GM23338 (cell line): ENCODE results near the gene NDST1. TPM values are rescaled to one million over a fixed set of nuclear protein-coding genes. Genes with fewer than 3 reads are reported as not detected.

Source experiments
- ATAC-seq: fragments of 200-7000 bp; cut with Tn5 transposase; 3 replicates; pipeline ENCODE4 v1.9.1; 2020
- DNase-seq: peaks from one replicate; pipeline ENCODE4 v3.0.0-alpha.2; 2015; ENCODE audit warnings: low spot score
- H2AFZ ChIP-seq: fragments of 200-600 bp; sonication (generic); 2 replicates; pipeline ENCODE4 v1.8.0; 2016; ENCODE audit warnings: antibody characterized with exemption, mild to moderate bottlenecking, moderate library complexity
- H3F3A ChIP-seq: fragments of 200-600 bp; sonication (generic); replicated peaks from 2 replicates; pipeline ENCODE4 v1.8.0; 2017; ENCODE audit warnings: antibody characterized with exemption, mixed run types, low read depth
- H3K27ac ChIP-seq: fragments of 200-600 bp; sonication (generic); 2 replicates; pipeline ENCODE4 v1.6.1; 2016; ENCODE audit warnings: low read depth
- H3K27me3 ChIP-seq: fragments of 200-600 bp; sonication (generic); 2 replicates; pipeline ENCODE4 v1.8.0; 2016; ENCODE audit warnings: mild to moderate bottlenecking, mixed run types, moderate library complexity; ENCODE audit not compliant: insufficient read depth
- H3K36me3 ChIP-seq: fragments of 200-600 bp; sonication (generic); 2 replicates; pipeline ENCODE4 v1.8.0; 2016; ENCODE audit warnings: mild to moderate bottlenecking; ENCODE audit not compliant: insufficient read depth
- H3K4me1 ChIP-seq: fragments of 200-600 bp; sonication (generic); 2 replicates; pipeline ENCODE4 v1.8.0; 2016; ENCODE audit warnings: mild to moderate bottlenecking, moderate library complexity; ENCODE audit not compliant: insufficient read depth
- H3K4me2 ChIP-seq: fragments of 200-600 bp; sonication (generic); 2 replicates; pipeline ENCODE4 v1.7.1; 2017; ENCODE audit warnings: mixed run types
- H3K4me3 ChIP-seq: fragments of 200-600 bp; sonication (generic); 2 replicates; pipeline ENCODE4 v1.6.1; 2016; ENCODE audit warnings: mixed run types
- H3K79me2 ChIP-seq: fragments of 200-600 bp; sonication (generic); replicated peaks from 2 replicates; pipeline ENCODE4 v1.8.0; 2017; ENCODE audit warnings: mild to moderate bottlenecking; ENCODE audit not compliant: insufficient read depth
- H3K9me2 ChIP-seq: fragments of 200-600 bp; sonication (generic); 2 replicates; pipeline ENCODE4 v1.8.0; 2017; ENCODE audit not compliant: insufficient read depth
- H4K20me1 ChIP-seq: fragments of 200-600 bp; sonication (generic); replicated peaks from 2 replicates; pipeline ENCODE4 v1.8.0; 2017; ENCODE audit warnings: mild to moderate bottlenecking; ENCODE audit not compliant: insufficient read depth
- H3K27ac Mint-ChIP-seq: 2 replicates; pipeline ENCODE4 v1.8.0; 2020; ENCODE audit warnings: inconsistent platforms, mild to moderate bottlenecking, moderate library complexity, mixed read lengths
- H3K27me3 Mint-ChIP-seq: 3 replicates; pipeline ENCODE4 v1.8.0; 2022; ENCODE audit warnings: low read depth, mild to moderate bottlenecking, moderate library complexity, mixed read lengths, inconsistent platforms; ENCODE audit not compliant: insufficient read depth, poor library complexity
- H3K36me3 Mint-ChIP-seq: 3 replicates; pipeline ENCODE4 v1.8.0; 2021; ENCODE audit warnings: low read depth, mild to moderate bottlenecking, inconsistent platforms, moderate library complexity, mixed read lengths
- H3K4me1 Mint-ChIP-seq: 3 replicates; pipeline ENCODE4 v1.8.0; 2020; ENCODE audit warnings: mild to moderate bottlenecking, inconsistent platforms, mixed read lengths
- H3K4me3 Mint-ChIP-seq: 3 replicates; pipeline ENCODE4 v1.8.0; 2021; ENCODE audit warnings: moderate library complexity, mild to moderate bottlenecking, inconsistent platforms, mixed read lengths
- H3K9me3 Mint-ChIP-seq: 3 replicates; pipeline ENCODE4 v1.8.0; 2020; ENCODE audit warnings: moderate library complexity, mild to moderate bottlenecking, inconsistent platforms, mixed read lengths
- CREB1 ChIP-seq: fragments of 250-450 bp; sonication (Bioruptor Pico); IDR thresholded peaks from 2 replicates; pipeline ENCODE4 v1.5.0; 2020; ENCODE audit warnings: low read depth, mild to moderate bottlenecking, moderate library complexity
- CTCF ChIP-seq, 2 experiments: fragments of 200-600 bp in 1 of 2; sonication (generic) in 1 of 2; conservative IDR thresholded peaks; 2 replicates each; pipeline versions ENCODE4 v1.5.1 to v1.6.1; 2016 to 2017; ENCODE audit warnings: antibody characterized with exemption in 2 of 2, low read depth in 2 of 2, mild to moderate bottlenecking in 2 of 2, moderate library complexity in 1 of 2
- ETS1 ChIP-seq: IDR thresholded peaks from 2 replicates; pipeline ENCODE4 v1.6.1; 2016; ENCODE audit warnings: antibody characterized with exemption
- EZH2 ChIP-seq: fragments of 200-600 bp; sonication (generic); IDR thresholded peaks from one replicate; pipeline ENCODE4 v1.8.0; 2017; ENCODE audit warnings: antibody characterized with exemption, mild to moderate bottlenecking, low read depth; ENCODE audit not compliant: unreplicated experiment
- EZH2phosphoT487 ChIP-seq: fragments of 200-600 bp; sonication (generic); IDR thresholded peaks from one replicate; pipeline ENCODE4 v1.8.1; 2018; ENCODE audit warnings: antibody characterized with exemption; ENCODE audit not compliant: unreplicated experiment
- JUNB ChIP-seq: IDR thresholded peaks from one replicate; pipeline ENCODE4 v1.6.1; 2016; ENCODE audit warnings: antibody characterized with exemption; ENCODE audit not compliant: unreplicated experiment
- NANOG ChIP-seq: IDR thresholded peaks from 2 replicates; pipeline ENCODE4 v1.6.1; 2016; ENCODE audit warnings: antibody characterized with exemption, borderline replicate concordance
- POLR2AphosphoS5 ChIP-seq: IDR thresholded peaks from 2 replicates; pipeline ENCODE4 v1.6.1; 2016; ENCODE audit warnings: antibody characterized with exemption, low read depth
- REST ChIP-seq: IDR thresholded peaks from one replicate; pipeline ENCODE4 v1.6.1; 2018; ENCODE audit warnings: antibody characterized with exemption; ENCODE audit not compliant: unreplicated experiment
- STAT1 ChIP-seq: IDR thresholded peaks from one replicate; pipeline ENCODE4 v1.6.1; 2016; ENCODE audit warnings: antibody characterized with exemption; ENCODE audit not compliant: unreplicated experiment
- ZNF114 ChIP-seq: fragments of 250-450 bp; sonication (Bioruptor Pico); IDR thresholded peaks from 2 replicates; pipeline ENCODE4 v1.5.0; 2020; ENCODE audit warnings: mild to moderate bottlenecking, moderate library complexity
- ZNF331 ChIP-seq: fragments of 250-450 bp; sonication (Bioruptor Pico); IDR thresholded peaks from 2 replicates; pipeline ENCODE4 v1.5.0; 2020; ENCODE audit warnings: low read depth, mild to moderate bottlenecking, moderate library complexity
- polyA plus RNA-seq: library from polyadenylated mRNA; unstranded; fragments of >200 nt; fragmentation: Nextera tagmentation; extraction: Ambion mirVana; gene quantifications from 2 replicates; pipeline ENCODE4 v1.2.1, GENCODE V29; 2016
- total RNA-seq: library from RNA; depleted of rRNA; stranded (reverse); fragments of >200 nt; shearing (Covaris generic); gene quantifications from 2 replicates; pipeline ENCODE4 v1.2.3, GENCODE V29; 2014

The NDST1 gene
- total and polyA plus RNA-seq, 2 experiments from 2014 or later = 7.3 to 85.0 TPM

GRCh38 chr5:150603491-150603890 lies 95.6 kb downstream of the NDST1 start (continued):
- TF ChIP-seq CTCF (conservative IDR thresholded peaks at IDR 0.05; ENCODE audit: low read depth in 2 of 2) (no peak), EZH2 (no peak), JUNB (no peak), ZNF331 (CRISPR knock-in tag) (no peak)

GRCh38 chr5:150604010-150604409 lies 96.1 kb downstream of the NDST1 start:
- no peaks in the 10 kb centered on the region for H3F3A ChIP-seq
- no peak for TF ChIP-seq ZNF114
- TF ChIP-seq CTCF (conservative IDR thresholded peaks at IDR 0.05; ENCODE audit: low read depth in 2 of 2) = no peak
- no peak for TF ChIP-seq POLR2AphosphoS5
- no peak for TF ChIP-seq STAT1
- no peak for TF ChIP-seq EZH2
- no peak for TF ChIP-seq EZH2phosphoT487
- no peak for TF ChIP-seq REST
- no peak for TF ChIP-seq NANOG
- TF ChIP-seq JUNB = no peak
- no peak for TF ChIP-seq CREB1 (CRISPR knock-in tag)
- no peak for TF ChIP-seq ETS1

More at GRCh38 chr5:150604010-150604409, 96.1 kb downstream of the NDST1 start:
- Histone ChIP-seq H3K4me3 (no peak overlapping the region), H2AFZ (no peak overlapping the region), H4K20me1 (no peaks in the 10 kb centered on the region), H3K27ac (no peak overlapping the region), H3K4me2 (no peak overlapping the region), H3K4me1 (no peaks in the 10 kb centered on the region), H3K9me2 (no peaks in the 10 kb centered on the region), H3K27me3 (no peaks in the 10 kb centered on the region), H3K36me3 (no peaks in the 10 kb centered on the region), H3K79me2 (no peaks in the 10 kb centered on the region)
- Mint-ChIP-seq H3K27ac (no peak overlapping the region), H3K36me3 (no peaks in the 10 kb centered on the region), H3K4me3 (no peak overlapping the region), H3K9me3 (no peaks in the 10 kb centered on the region), H3K27me3 (peaks cover 3% of the 10 kb centered on the region), H3K4me1 (peaks cover 5% of the 10 kb centered on the region)
- ATAC-seq (no peak), DNase-seq (no peak)
